Measurements from ENCODE around the gene TMEM231.
"Not testable (repeated sequence)": the region's sequence is repeated elsewhere in the genome, so short reads cannot be mapped to it uniquely, and the experiment has no call there.

Gene TMEM231

DNA sequence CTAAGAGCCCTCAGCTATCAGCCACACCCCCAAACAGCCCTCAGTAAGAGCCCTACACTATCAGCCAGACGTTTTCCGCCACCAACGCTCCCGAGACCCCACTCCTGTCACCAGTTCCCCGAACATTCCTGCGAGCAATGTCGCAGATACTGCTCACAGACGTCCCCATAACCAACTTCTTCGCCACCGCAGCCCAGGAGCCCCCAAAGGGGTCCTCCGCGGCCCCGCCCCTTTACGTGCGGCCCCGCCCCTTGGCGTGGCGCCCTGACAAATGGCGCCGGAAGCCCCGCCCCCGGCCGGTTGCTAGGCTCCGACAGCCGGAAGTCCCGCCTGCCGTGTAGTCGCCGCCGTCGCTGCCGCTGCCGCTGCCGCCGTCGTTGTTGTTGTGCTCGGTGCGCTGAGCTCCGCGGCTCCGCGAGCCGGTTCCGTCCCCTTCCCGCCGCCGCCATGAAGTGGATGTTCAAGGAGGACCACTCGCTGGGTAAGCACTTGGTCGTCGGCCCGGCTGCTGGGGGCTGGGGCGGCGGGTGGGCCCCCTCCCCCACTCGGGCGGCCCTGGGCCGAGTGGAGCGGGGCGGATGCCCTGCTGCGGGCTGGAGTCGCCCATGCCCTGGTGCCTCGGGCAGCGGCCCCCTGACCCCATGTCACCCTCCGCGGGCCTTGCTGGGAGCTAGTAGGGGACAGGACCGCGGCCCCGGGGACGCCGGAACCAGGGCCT lies 10.1 kb upstream of the TMEM231 start, which contains the start of gene GABARAPL2:
Gene GABARAPL2 (plus strand): TSS at position 340 of the 718 bp plus-strand sequence. CDS start 108 bp downstream, at position 448.
- peak; percentile 62 for DNase-seq

DNA sequence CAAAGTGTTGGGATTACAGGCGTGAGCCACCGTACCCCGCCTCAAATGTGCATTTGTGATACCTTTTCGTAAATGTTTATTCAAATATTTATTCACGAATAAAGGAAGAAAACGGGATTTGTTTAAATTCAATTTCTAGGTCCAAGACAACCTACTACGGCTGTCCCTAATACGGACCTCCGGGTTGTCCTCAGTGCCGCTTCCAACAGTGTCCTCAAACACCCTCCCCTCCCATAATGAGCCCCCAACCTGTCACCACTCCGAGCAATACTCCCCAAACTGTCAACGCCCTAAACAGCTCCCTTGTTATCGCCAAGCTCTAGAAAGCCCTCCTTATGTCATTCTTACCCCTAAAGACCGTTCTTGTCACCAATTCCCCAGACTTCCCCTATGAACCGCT lies 9.6 kb upstream of the TMEM231 start:
- no peak for DNase-seq

DNA sequence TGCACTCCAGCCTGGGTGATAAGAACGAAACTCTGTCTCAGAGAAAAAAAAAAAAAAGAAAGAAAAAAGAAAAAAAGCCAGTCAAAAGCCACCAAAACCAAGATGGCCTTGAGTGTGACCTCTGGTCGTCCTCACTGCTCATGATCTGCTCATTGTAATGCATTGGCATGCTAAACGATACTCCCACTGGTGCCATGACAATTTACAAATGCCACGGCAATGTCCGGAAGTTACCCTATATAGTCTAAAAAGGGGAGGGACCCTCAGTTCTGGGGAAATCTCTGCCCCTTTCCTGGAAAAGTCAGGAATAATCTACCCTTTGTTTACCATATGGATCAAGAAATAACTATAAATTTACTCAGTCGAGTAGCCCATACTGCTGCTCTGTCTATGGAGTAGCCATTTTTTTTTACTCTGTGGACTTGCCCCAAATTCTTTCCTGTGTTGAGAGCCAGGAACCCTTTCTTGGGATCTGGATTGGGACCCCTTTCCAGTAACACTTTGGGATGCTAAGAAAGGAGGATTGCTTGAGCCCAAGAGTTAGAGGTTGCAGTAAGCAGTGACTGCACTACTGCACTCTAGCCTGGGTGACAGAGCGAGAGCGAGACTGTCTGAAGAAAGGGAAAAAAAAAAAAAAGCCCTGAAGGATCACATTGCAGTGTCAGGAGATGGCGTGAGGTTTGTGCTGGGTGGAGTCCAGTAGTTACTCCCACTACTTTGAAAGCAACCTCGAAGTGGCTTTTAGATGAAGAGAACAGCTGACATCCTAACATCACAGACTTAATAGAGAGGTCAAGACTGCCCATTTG lies 3.7 kb upstream of the TMEM231 start:
- DNase-seq: no peak

DNA sequence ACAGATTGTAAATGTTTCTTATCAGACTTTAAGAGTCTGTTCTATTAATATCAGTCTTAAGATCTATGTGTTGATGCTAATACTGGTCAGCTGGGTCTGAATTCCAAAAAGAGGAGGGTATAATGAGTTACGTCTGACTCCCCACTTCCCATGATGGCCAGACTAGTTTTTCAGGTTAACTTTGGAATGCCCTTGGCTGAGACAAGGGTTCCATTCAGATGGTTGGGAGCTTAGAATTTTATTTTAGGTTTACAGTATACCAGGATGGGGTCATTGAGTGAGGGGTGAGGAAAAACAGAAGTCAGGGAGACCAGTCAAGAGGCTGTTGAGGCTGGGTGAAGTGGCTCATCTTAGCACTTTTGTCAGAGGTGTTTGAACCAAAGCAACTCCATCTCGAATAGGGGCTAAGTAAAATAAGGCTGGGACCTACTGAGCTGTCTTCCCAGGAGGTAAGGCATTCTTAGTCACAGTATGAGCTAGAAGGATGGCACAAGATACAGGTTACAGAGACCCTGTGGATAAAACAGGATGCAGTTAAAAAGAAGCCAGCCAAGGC lies 2.9 kb upstream of the TMEM231 start:
- no peak for DNase-seq

DNA sequence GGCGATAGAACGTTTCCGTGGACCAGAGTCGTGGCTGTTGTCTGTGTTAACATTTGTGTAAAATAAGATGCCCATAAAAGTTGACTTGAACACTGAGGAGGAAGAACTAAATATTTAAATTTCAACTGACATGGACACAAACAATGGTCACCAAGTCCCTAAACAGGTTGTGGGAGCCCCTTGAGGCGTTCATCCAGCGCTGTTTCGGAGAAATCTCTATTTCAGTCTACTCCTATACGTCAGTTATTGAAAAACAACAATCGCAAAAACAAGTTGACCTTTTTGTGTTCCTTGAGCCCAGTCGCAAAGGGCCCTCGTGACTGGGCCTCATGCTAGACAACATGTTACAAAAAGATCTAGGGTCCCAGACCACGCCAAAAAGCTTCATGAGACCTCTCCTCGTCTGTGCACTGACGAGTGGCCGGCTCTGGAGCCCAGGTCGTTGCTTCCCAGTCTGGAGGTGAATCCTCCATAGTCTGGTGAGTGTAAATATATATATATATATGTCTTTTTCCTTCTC lies 439 bp upstream of the TMEM231 start:
- DNase-seq: no peak

DNA sequence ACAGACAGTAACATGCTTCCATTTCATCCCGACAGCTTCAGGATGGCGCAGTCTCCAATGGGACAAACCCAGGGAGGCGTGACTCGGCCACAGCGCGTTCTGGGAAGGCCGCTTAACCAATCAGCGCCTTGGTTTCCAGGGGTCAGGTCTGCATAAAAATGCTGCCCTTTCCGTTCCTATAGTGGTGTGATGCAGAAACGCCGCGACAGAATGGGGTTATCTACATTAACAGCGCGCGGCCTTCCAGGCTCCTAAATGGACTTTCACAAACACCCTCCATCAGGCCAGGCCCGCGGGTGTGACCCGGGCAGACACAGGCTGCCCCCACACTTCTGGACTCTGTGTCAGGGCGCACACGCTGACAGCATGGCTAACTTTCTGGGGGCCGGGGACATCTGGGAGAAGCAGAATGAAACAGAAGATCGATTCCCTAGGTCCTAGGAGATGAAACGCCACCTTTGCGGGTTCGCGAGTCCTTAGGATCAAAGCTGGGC lies 792 bp downstream of the TMEM231 start:
- DNase-seq: peak; percentile 54

DNA sequence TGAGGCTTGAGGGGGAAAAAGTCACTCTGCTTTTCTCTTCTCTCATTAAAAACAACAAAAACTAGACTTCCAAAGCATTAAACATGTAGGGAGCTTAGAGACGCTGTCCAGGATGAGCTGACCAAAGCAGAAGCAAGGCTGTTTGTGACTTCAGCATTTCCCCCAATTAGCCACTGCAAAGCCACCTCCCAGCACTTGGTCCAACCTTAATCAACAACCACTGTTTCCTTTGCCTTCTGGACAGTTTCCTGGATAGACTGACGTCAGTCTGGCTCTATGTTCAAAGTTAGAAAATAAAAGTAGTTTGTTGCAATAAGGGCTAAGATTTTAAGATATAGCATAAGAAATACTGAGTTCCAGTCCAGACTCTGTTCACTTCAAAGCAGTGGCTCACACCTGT lies 3.1 kb downstream of the TMEM231 start:
- DNase-seq: no peak

DNA sequence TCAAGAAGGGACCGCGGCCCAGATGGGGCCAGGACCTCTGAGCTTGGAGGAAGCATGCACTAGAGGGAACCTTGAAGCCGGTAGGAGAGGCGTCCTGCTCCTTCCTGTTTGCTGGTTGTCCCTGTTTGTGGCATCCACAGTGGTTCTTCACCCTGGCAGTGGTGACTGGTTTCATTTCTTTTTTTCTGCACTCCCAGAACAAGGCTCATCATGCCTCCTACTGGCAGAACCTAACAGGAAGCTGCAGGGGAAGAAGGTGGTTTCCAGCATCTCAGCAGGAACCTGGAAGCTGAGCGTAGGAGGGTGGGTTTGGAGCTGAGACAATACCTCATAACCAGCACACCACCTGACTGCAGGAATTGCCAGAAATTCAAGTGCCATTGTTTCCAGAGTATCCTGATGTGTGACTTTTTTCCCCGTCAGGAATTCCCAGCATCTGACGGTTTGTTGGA lies 5.8 kb downstream of the TMEM231 start:
- DNase-seq: no peak

DNA sequence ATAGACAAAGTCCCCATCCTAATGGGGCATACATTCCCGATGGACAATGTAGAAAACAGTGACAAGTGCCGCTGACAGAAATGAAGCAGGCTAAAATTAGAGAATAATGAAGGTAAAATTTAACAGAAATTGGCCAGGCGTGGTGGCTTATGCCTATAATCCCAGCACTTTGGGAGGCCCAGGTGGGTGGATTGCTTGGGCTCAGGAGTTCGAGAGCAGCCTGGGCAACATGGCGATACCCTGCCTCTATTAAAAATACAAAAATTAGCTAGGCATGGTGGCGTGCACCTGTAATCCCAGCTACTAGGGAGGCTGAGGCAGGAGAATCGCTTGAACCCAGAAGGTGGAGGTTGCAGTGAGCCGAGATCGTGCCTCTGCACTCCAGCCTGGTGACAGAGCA lies 7.6 kb downstream of the TMEM231 start:
- not testable (repeated sequence) for DNase-seq

DNA sequence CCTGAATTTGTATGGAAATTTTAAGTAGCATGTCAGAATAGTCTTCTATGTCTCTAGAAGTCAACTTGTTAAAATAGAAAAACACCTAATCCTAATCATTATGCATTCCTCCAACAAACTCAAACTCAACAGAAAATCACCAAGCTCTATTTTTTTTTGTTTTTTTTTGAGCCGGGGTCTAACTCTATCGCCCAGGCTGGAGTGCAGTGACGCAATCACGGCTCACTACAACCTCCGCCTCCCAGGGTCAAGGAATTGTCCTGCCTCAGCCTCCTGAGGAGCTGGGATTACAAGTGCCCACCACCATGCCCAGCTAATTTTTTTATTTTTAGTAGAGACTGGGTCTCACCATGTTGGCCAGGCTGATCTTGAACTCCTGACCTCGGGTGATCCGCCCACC lies 9.8 kb downstream of the TMEM231 start:
- DNase-seq: no peak

DNA sequence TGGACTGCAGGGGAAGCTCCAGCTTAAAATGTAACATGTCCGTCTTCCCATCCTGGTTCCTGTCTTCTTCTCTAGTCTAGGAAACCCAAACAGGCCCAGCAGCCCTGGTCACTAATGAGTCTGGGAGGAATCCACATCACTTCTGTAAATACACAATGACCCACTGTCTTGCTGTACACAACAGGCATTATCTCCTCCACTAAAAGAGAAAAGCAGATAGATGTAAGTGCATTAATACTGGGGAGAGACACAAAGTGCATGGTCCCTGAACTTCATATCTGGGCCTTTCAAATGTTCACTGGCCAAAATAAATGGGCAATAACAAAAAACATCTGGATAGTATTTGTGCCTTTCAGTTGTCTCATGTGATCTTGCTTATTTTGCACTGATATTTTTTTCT lies 10.2 kb downstream of the TMEM231 start:
- not testable (repeated sequence) for DNase-seq

DNA sequence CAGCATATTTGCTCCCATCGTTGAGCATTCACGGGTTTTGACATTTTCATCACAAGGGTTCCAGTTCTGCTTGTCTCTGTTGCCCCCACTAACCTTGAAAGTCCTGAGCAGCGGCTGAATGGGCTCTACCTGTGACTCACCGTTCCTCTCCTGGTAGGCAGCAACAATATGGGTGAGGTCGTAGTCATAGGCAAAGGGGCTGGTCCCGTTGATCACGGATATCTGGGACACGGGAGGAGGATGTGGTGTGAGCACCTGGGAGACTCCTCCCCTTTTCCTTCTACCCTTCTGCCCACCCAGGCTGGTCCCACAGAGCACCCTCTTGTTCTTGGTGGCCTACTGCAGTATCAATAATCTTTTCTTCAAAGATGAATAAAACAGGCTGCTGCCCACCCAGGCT lies 13.6 kb downstream of the TMEM231 start:
- not testable (repeated sequence) for DNase-seq

DNA sequence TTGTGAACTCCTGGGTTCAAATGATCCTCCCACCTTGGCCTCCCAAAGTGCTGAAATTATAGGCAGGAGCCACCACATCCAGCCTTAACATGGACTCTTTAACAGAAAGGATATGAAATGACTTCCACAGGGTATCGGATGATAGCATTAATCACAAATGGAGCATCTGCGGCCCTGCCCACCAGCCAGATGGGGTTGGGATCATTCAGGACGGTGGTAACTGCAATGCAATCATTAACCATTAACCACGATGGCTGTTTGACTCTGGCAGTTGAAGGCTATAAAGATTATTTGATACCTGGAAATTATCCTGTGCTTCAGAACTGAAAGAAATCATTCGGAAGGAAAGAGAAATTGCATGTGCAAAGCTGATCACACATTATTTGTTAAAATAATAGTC lies 14.8 kb downstream of the TMEM231 start:
- no peak for DNase-seq

DNA sequence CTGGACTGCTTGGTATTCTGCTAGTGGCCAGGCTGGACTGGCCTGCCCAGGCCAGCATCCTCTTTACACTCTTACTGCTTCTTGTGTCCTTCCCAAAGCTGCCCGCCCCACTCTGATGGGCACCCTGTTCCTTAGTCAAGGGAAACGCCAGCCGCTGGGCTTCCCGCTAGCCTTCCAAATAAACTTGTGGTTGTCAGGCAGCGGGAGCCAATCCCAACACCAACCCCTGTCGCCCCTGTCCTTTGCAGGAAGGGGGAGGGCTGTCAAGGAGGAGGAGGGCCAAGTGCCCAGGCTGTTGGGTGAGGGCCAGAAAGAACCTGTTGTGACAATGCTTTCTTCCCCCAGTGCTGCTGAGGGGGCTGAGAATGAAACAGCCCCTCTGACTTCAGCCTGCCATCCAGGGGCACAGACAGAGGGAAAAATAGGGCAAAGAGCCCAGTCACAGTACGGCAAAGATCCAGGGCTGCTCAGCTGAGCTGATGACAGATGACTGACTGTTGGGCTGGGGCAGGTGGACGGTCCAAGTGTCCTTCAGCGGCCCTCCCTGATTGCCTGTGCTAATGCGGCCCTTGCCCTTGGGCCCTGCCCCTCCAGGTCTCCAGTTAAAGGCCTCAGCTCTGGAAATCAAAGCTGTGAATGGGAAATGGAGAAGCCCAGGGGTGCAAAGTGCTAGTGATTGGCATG lies 17.0 kb downstream of the TMEM231 start:
- not testable (repeated sequence) for DNase-seq

DNA sequence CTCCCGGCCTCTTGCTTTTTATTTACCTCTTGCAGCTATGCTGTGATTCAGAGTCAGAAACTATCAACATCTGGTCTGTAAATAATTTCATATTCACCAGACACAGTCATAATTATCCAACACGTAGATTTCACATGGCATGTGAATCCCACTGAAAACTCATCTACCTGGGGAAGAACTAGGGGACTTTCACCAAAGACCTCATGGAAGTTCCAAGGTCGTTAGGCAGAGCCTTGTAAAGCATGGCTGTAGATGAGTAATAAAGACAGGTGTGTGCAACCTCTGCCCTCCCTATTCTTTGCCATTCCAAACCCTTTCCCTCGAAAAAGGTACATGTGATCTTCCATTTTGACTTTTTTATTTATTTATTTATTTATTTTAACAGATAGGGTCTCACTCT lies 18.3 kb downstream of the TMEM231 start:
- no peak for DNase-seq

DNA sequence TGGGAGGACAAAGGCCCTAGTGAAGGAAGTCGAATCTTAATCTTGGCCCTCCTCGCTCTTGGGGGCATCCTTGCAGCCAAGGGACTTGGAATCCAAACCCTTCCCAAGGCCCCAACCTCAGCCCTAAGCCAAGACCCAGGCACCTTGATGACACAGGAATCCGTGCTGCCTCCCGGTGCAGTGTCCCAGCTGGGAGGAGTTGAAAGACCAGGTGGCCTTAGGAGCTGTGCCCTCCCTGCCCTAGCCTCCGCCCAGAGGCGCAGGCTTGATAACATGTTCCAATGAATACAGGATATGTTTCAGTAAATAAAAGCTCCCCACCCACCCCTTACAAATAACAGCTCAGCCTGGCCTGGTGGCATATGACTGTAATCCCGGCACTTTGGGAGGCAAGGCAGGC lies 20.2 kb downstream of the TMEM231 start, which contains the start of gene CHST5:
Gene CHST5 (minus strand): TSS at position 208 of the 400 bp plus-strand sequence. CDS start 5,724 bp downstream, outside the sequence.
- DNase-seq: no peak

DNA sequence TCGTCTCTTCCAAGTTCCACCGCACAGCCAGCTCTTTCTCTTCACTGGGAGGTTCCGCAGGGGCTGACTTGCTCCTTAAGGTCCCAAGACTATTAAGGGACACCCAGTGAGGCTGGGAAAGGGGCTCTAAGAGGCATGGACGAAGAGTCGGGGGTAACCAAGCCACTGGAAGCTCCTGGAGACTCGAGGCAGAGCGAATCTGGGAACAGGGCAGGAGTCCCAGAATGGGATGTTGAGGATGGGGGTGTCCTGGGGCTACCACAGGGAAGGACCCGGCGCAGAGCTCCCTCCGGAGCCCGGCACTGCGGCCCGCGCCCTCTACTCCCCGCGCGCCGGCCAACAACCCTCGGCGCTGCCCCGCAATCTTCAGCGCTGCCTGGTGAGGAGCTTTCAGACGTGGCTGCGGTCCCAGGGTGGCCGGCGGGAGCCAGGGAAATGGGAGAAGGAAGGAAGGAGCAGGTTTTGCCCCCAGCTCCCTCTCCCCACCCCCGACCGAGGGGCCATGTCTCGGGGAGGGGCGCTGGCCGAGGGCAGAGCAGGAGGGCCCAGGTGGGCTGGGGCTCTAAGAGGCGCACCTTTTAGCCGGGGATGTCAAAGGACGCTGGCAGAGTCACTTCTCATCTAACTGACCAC lies 20.7 kb downstream of the TMEM231 start:
- DNase-seq: no peak

DNA sequence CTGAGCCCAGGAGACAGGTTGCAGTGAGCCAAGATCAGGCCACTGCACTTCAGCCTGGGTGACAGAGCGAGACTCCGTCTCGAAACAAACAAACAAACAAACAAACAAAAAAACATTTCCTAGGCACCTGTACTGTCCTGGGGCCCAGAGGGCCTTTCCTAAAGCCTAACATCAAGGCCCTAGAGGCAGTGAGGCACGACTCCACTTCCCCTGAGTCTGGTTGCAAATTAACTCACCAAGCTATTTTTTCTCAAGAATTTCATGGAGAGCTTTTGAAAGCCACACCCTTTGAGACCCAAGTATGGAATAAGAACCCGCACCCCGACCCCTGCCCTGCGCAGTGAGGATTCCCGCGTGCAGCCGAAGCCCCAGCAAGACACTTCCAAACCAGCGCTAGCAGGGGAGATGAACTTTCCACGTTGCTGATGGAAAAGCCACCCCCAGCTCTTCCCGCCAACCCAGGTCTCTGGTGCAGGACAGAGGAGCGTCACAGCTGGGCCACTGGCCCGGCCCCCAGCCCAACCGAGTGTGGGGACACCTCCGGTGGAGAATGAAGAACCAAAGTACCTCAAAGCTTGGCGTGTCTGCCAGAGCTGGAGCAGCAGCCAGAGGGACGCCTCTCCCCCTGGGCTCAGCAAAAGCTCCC lies 21.4 kb downstream of the TMEM231 start:
- no peak for DNase-seq

DNA sequence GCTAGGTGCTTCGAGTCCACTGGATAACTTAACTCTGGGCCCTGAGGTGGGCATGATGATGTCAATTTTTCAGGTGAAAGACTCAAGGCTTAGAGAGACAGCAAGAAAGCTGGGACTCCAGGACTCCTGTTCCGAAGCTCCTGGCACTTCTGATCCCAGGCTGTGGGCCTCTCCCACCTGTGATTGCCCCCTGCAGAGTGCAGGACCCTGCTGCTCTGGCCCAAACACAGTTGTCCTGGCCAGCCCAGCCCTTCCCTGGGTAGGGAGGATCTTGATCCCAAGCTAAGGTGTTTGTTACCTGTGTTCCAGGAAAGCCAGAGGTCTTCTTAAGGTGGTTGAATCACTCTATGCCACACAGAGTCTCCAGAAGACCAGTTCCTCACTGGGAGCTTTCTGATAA lies 23.3 kb downstream of the TMEM231 start:
- DNase-seq: no peak

DNA sequence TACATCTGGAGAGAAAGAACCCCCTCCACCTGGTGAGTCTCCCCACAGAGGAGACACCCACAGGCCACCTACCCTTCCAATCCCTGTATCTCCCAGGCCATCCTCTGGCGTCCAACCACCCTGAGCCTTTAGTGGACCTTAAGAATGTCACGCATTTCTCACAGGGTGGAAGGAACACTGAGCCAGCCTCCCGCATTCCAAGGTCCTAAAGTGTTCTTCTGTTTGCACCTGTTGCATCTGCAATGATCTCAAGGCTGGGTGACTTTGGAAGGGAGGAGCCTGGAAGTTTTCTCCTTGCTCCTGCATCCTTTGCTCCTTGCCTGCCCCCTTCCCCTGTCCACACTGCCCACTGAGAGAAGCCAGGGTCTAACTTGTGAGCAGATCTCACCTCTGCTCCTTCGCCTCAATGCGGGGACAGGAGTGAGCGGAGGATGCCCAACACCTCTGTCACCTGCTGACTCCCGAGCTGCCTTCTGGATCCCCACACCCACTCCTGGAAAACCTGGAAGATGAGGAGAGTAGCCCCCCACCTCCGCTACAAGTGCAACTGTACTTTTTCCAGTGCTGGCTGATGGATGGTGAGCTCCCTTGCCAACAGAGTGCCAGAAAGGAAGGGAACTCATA lies 23.8 kb downstream of the TMEM231 start:
- DNase-seq: no peak

DNA sequence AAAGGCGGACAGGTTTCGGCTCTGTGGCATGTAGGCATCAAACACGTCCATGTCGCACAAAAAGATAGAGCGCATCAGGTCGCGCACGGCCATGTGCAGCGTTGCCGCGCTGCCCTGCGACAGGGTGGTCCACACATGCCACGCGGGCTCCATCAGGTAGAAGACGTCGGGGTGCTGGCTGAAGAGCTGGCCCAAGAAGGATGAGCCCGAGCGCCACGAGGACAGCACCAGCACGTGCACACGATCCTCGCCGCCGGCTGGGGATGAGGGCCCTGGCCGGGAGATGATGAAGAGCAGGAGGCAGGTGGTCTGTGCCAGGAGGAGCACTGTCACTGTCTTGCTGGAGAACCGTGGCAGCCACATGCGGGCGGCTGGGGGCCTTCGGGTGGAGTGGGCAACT lies 26.1 kb downstream of the TMEM231 start:
- no peak for DNase-seq

Measured in NCI-H526 treated with DMSO at 0.1 percent for 48 hours (cell line).